AG04450 (cell line): Measurements from ENCODE around the gene NR5A2. TPM values are rescaled to one million over a fixed set of nuclear protein-coding genes. Genes with fewer than 3 reads are reported as not detected.

Source experiments
- CTCF ChIA-PET: fragments of 300-600, 350-600 bp; formaldehyde crosslinking; extraction: SDS; loops from one replicate; lab custom pipeline; 2022; ENCODE audit warnings: antibody characterized with exemption, inconsistent platforms; lab: Charles Lee
- POLR2A ChIA-PET: fragments of 350-600 bp; formaldehyde crosslinking; extraction: SDS; loops from one replicate; lab custom pipeline; 2021; ENCODE audit warnings: antibody characterized with exemption, inconsistent platforms; lab: Yijun Ruan, JAX
- DNase-seq: peaks from one replicate; pipeline ENCODE4 v3.0.0-alpha.2; 2011; ENCODE audit warnings: low read depth, low spot score
- H3K27ac ChIP-seq: one replicate; pipeline ENCODE4 v1.5.1; 2012; ENCODE audit warnings: low read depth, low read length, control low read depth
- H3K27me3 ChIP-seq: one replicate; pipeline ENCODE4 v1.6.0; 2012; ENCODE audit warnings: low read length; ENCODE audit not compliant: control insufficient read depth, insufficient read depth
- H3K4me3 ChIP-seq: 2 replicates; pipeline ENCODE4 v1.5.1; 2011; ENCODE audit warnings: mild to moderate bottlenecking, low read depth, low read length, control low read depth
- H3K9me3 ChIP-seq: 2 replicates; pipeline ENCODE4 v1.5.1; 2012; ENCODE audit warnings: low read length; ENCODE audit not compliant: control insufficient read depth, insufficient read depth
- CTCF ChIP-seq: IDR thresholded peaks from 2 replicates; pipeline ENCODE4 v1.5.1; 2011; ENCODE audit warnings: low read depth, low read length, control low read depth, inconsistent platforms
- polyA plus RNA-seq: library from polyadenylated mRNA; depleted of rRNA; stranded (reverse); fragments of >200 nt; gene quantifications from 2 replicates; pipeline ENCODE4 v1.2.3, GENCODE V29; 2011

The NR5A2 gene
- polyA plus RNA-seq, 1 experiment: 0.02 TPM

- no peak overlapping the region for H3K27ac ChIP-seq
- H3K9me3 ChIP-seq: no peaks in the 10 kb centered on the region; the same call in 1 of the 2 replicates
- no peak overlapping the region for H3K4me3 ChIP-seq
- POLR2A ChIA-PET: no interaction called here
- H3K27me3 ChIP-seq: peaks cover 4% of the 10 kb centered on the region
- CTCF ChIA-PET: no interaction called here
- no peak for DNase-seq
- TF ChIP-seq CTCF: no peak
These were observed 79.5 kb downstream of the NR5A2 start for GRCh38 chr1:200107004-200107470.

- no peaks in the 10 kb centered on the region; the same call in 1 of the 2 replicates for H3K9me3 ChIP-seq
- H3K27ac ChIP-seq: no peak overlapping the region
- H3K27me3 ChIP-seq: peaks cover 4% of the 10 kb centered on the region
- ChIA-PET POLR2A (no interaction called here), CTCF (no interaction called here)
- TF ChIP-seq CTCF: no peak
- no peak overlapping the region for H3K4me3 ChIP-seq
- DNase-seq: no peak
These were observed 81.1 kb downstream of the NR5A2 start for GRCh38 chr1:200108659-200109058.

GRCh38 chr1:200112290-200112689 lies 84.8 kb downstream of the NR5A2 start:
- no peak for DNase-seq
- no peak for TF ChIP-seq CTCF
- Histone ChIP-seq H3K9me3 (no peaks in the 10 kb centered on the region), H3K27me3 (peaks cover 4% of the 10 kb centered on the region), H3K4me3 (no peak overlapping the region), H3K27ac (no peak overlapping the region)
- POLR2A ChIA-PET: no interaction called here
- CTCF ChIA-PET: interaction anchor here (0.7 kb wide), 1 partner anchor 566 kb away, joined by 3 read pairs; no protein-coding TSS in a partner anchor

GRCh38 chr1:200115532-200115931 lies 88.0 kb downstream of the NR5A2 start:
- peaks cover 2% of the 10 kb centered on the region for H3K27me3 ChIP-seq
- H3K9me3 ChIP-seq: no peaks in the 10 kb centered on the region
- H3K27ac ChIP-seq: no peak overlapping the region
- H3K4me3 ChIP-seq: no peak overlapping the region
- no peak for TF ChIP-seq CTCF
- ChIA-PET CTCF (no interaction called here), POLR2A (no interaction called here)
- DNase-seq: no peak

GRCh38 chr1:200116324-200116723 lies 88.8 kb downstream of the NR5A2 start:
- no peaks in the 10 kb centered on the region for H3K9me3 ChIP-seq
- TF ChIP-seq CTCF: no peak
- no peak overlapping the region for H3K4me3 ChIP-seq
- no peak overlapping the region for H3K27ac ChIP-seq
- CTCF ChIA-PET: no interaction called here
- no peak for DNase-seq
- POLR2A ChIA-PET: no interaction called here
- H3K27me3 ChIP-seq: peaks cover 2% of the 10 kb centered on the region
